ENCODE measurements around the gene ZNF638. TPM values are rescaled to one million over a fixed set of nuclear protein-coding genes. Genes with fewer than 3 reads are reported as not detected.

Gene ZNF638
- total RNA-seq, 1 donor from 2014 or later: 96.2 TPM

- intact Hi-C loops (cut with micrococcal nuclease): no loop called here
- DNase-seq: no peak
- no peak for ATAC-seq
Observed at GRCh38 chr2:71477231-71477691, 145.7 kb downstream of the ZNF638 start.

- ATAC-seq: no peak
- DNase-seq: no peak
- intact Hi-C loops (cut with micrococcal nuclease): no loop called here
Observed at GRCh38 chr2:71478806-71479205, 147.2 kb downstream of the ZNF638 start.

GRCh38 chr2:71479261-71479660 is 147.7 kb downstream of the ZNF638 start:
- intact Hi-C loops (cut with micrococcal nuclease): no loop called here
- ATAC-seq (no peak), DNase-seq (no peak)

- intact Hi-C loops (cut with micrococcal nuclease): no loop called here
- DNase-seq (no peak), ATAC-seq (no peak)
Observed at GRCh38 chr2:71481111-71481510, 149.5 kb downstream of the ZNF638 start.

- no peak for DNase-seq
- no peak for ATAC-seq
- intact Hi-C loops (cut with micrococcal nuclease): no loop called here
Observed at GRCh38 chr2:71482055-71482454, 150.5 kb downstream of the ZNF638 start.

- intact Hi-C loops (cut with micrococcal nuclease): no loop called here
- DNase-seq (no peak), ATAC-seq (no peak)
Observed at GRCh38 chr2:71483246-71483645, 151.7 kb downstream of the ZNF638 start.

GRCh38 chr2:71484354-71484753 is 152.8 kb downstream of the ZNF638 start:
- no peak for ATAC-seq
- intact Hi-C loops (cut with micrococcal nuclease): no loop called here
- no peak for DNase-seq

Other genes starting within 250 kb of the ZNF638 start
- 41.6 TPM for gene MCEE, start 201.6 kb upstream of the ZNF638 start, total RNA-seq
- 18.2 TPM for gene MPHOSPH10, start 201.1 kb upstream of the ZNF638 start, total RNA-seq
- gene PAIP2B, start 104.7 kb upstream of the ZNF638 start, total RNA-seq: 78.1 TPM
- 49.2 TPM for gene DYSF, start 121.8 kb downstream of the ZNF638 start, total RNA-seq